Gastrocnemius medialis (tissue), 4 donors: ENCODE results near the gene HNRNPC.

Experiments
- POLR2A ChIP-seq, 2 donors: fragments of 450-650 bp; IDR thresholded peaks; one replicate each; pipeline ENCODE4 v1.6.1; 2017; ENCODE audit warnings: antibody characterized with exemption in 2 of 2, mild to moderate bottlenecking in 2 of 2, moderate library complexity in 2 of 2
- TF ChIP-seq, protein P1 (sequence below), 5 experiments: fragments of 450-650 bp in 3 of 5; fragments of 200-600 bp in 2 of 5; sonication (generic) in 2 of 5; IDR thresholded peaks in 4 of 5; conservative IDR thresholded peaks in 1 of 5; 1 replicate in 4 of 5; 2 replicates in 1 of 5; pipeline ENCODE4 v1.5.1; 2016 to 2019; ENCODE audit warnings: antibody characterized with exemption in 5 of 5, mild to moderate bottlenecking in 3 of 5, moderate library complexity in 3 of 5

DNA sequence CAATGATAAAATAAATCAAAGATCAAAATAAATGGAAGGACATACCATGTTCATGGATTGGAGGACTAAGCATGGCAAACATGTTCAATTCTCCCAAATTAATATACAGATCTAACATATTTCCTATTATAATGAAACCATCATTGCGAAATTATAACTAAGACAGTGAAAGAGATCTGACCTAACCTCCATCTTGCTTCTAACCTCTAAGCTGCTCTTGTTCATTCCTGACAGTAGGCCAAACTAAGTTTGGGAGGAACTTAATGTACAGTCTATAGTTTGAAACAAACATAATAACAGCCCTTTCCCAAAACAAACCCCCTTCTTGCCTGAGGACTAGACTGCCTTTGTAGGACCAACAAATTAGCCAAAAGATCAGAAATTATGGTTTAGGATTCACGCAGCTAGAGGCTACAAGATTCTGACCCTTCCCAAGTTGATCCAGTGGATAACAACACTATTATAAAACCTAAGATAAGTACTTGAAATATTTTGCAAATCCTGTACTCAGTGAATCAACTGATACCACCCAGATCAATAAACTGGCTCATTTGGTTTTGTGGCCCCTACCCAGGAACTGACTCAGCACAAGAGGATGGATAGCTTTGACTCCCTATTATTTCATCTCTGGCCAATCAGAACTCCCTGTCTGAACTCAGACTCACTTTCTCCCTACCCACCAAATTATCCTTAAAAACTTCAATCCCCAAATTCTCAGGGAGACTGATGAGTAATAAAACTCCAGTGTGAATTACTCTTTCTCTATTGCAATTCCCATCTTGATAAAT, 71.6 kb downstream of the HNRNPC start:
- TF ChIP-seq, protein P1, sequence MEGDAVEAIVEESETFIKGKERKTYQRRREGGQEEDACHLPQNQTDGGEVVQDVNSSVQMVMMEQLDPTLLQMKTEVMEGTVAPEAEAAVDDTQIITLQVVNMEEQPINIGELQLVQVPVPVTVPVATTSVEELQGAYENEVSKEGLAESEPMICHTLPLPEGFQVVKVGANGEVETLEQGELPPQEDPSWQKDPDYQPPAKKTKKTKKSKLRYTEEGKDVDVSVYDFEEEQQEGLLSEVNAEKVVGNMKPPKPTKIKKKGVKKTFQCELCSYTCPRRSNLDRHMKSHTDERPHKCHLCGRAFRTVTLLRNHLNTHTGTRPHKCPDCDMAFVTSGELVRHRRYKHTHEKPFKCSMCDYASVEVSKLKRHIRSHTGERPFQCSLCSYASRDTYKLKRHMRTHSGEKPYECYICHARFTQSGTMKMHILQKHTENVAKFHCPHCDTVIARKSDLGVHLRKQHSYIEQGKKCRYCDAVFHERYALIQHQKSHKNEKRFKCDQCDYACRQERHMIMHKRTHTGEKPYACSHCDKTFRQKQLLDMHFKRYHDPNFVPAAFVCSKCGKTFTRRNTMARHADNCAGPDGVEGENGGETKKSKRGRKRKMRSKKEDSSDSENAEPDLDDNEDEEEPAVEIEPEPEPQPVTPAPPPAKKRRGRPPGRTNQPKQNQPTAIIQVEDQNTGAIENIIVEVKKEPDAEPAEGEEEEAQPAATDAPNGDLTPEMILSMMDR (IDR thresholded peaks at IDR 0.05 in 4 of 5, conservative IDR thresholded peaks at IDR 0.05 in 1 of 5), result no peak
- no peak for TF ChIP-seq POLR2A (IDR thresholded peaks at IDR 0.05)
